Natural killer cell (primary cell): ENCODE measurements around the gene SLCO2A1. TPM values are rescaled to one million over a fixed set of nuclear protein-coding genes. Genes with fewer than 3 reads are reported as not detected.

Experiments used
- ATAC-seq, 3 donors: fragments of 150-1000 bp in 2 of 3; fragments of 200-7000 bp in 1 of 3; cut with Tn5 transposase; 1 replicate in 1 of 3; 2 replicates in 2 of 3; pipeline ENCODE4 v1.10.0; 2021; ENCODE audit warnings: mild to moderate bottlenecking in 2 of 3, moderate library complexity in 2 of 3
- DNase-seq, 2 donors: peaks; one replicate each; pipeline versions ENCODE4 v3.0.0 to v3.0.0-alpha.2; 2013 to 2021; ENCODE audit warnings: mixed read lengths in 1 of 2
- H3K27ac ChIP-seq: one replicate; pipeline ENCODE4 v1.5.1; 2013; ENCODE audit warnings: mild to moderate bottlenecking, low read length
- H3K27me3 ChIP-seq: one replicate; pipeline ENCODE4 v1.6.1; 2013; ENCODE audit warnings: low read length; ENCODE audit not compliant: control insufficient read depth, insufficient read depth
- H3K36me3 ChIP-seq: one replicate; pipeline ENCODE4 v1.6.1; 2013; ENCODE audit warnings: low read length; ENCODE audit not compliant: control insufficient read depth, insufficient read depth
- H3K4me1 ChIP-seq: one replicate; pipeline ENCODE4 v1.6.1; 2013; ENCODE audit warnings: low read length; ENCODE audit not compliant: control insufficient read depth, insufficient read depth
- H3K4me3 ChIP-seq: one replicate; pipeline ENCODE4 v1.5.1; 2013; ENCODE audit warnings: low read length
- H3K9me3 ChIP-seq: one replicate; pipeline ENCODE4 v1.6.1; 2013; ENCODE audit warnings: low read length; ENCODE audit not compliant: control insufficient read depth, insufficient read depth
- H3K27ac Mint-ChIP-seq, 2 donors: one replicate each; pipeline ENCODE4 v1.8.0; 2022; ENCODE audit warnings: mild to moderate bottlenecking in 2 of 2, mixed read lengths in 2 of 2, moderate library complexity in 1 of 2
- H3K27me3 Mint-ChIP-seq, 2 donors: one replicate each; pipeline ENCODE4 v1.8.0; 2022; ENCODE audit warnings: low read depth in 2 of 2, mixed read lengths in 2 of 2
- H3K36me3 Mint-ChIP-seq: one replicate; pipeline ENCODE4 v1.8.0; 2022; ENCODE audit warnings: mixed read lengths
- H3K4me1 Mint-ChIP-seq, 2 donors: one replicate each; pipeline ENCODE4 v1.8.0; 2022; ENCODE audit warnings: mixed read lengths in 2 of 2
- H3K4me3 Mint-ChIP-seq: one replicate; pipeline ENCODE4 v1.8.0; 2022; ENCODE audit warnings: mild to moderate bottlenecking, moderate library complexity, mixed read lengths
- H3K9me3 Mint-ChIP-seq, 2 donors: one replicate each; pipeline ENCODE4 v1.8.0; 2022; ENCODE audit warnings: mixed read lengths in 2 of 2
- CTCF ChIP-seq: fragments of 200-600 bp; IDR thresholded peaks from one replicate; pipeline ENCODE4 v1.8.0; 2022; ENCODE audit warnings: antibody characterized with exemption
- WGBS: methylation state at CpG from one replicate; pipeline ENCODE4 v1.1.7; 2013; ENCODE audit warnings: missing lambda C conversion rate; ENCODE audit not compliant: insufficient coverage; 5-methylcytosine and 5-hydroxymethylcytosine counted together
- intact Hi-C: fragments of 100-400 bp; cut with micrococcal nuclease; formaldehyde crosslinking; loops from one replicate; pipeline ENCODE4 v1.14.2; 2022
- total RNA-seq, 4 donors: library from RNA; stranded (reverse); fragments of 120-200 nt in 1 of 4; gene quantifications; one replicate each; pipeline versions ENCODE4 v1.2.3 to v1.2.4, GENCODE V29; 2013 to 2022

The SLCO2A1 gene
- total RNA-seq, 3 donors from 2014 or later (not counting 1 experiment from before 2014, with no cell fraction given) = not detected

DNA sequence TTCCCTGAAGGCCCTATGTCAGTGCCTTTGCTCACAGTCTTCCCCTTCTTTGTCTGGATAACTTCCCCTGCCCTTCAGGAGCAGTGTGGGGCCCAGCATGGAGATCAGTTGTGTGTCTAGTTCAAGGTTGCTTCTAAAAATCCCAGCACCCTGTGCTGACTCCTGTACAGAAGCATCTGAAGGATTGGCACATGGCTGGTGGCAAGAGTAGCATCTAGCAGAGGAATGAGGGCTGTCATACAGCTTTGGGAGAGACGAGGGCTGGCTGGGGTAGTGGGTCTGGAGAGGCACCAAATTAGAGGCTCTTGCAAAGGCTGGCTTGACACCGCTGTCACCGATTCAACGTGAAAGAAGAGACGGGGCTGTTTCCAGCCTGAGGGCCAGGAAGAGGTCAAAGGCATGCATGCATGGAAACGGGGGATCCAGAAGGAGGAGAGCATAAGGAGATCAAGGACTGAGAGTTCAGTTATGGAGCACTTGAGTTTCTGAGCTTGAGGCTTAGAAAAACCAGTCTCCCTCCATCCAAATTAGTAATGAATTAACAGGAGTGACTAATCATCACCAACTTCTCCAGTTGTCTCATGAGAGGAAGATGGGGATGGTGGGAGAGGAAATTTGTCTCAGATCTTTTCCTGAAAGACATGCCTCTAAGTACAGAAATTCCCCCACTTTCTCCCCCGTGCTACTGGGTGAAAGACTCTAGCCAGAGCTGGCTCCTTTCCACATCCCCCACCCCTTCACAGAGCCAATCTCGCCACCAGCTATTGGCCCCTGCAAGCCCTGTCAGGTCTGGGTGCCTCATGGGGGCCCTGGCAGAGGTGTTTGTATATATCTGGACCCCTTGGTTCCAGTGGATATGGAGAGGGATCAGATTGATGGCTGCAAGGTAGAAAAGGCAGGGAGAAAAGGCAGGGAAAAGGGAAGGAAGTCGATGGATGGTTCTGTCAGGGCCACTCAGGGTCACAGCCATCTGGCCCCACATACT is 45.9 kb downstream of the SLCO2A1 start:
- Histone ChIP-seq H3K27ac (no peak overlapping the region), H3K27me3 (no peaks in the 10 kb centered on the region), H3K36me3 (no peaks in the 10 kb centered on the region), H3K9me3 (no peaks in the 10 kb centered on the region), H3K4me3 (no peak overlapping the region), H3K4me1 (no peaks in the 10 kb centered on the region)
- no peak for TF ChIP-seq CTCF
- Mint-ChIP-seq H3K4me3 (no peak overlapping the region), H3K9me3 (no peaks in the 10 kb centered on the region), H3K4me1 (peaks cover 8 to 11% of the 10 kb centered on the region in 2 donors), H3K27me3 (peaks cover 0 to 2% of the 10 kb centered on the region in 2 donors), H3K36me3 (no peaks in the 10 kb centered on the region), H3K27ac (no peak overlapping the region)
- WGBS = 85% methylated on average over 9 of the region's 9 CpGs
- ATAC-seq = no peak
- DNase-seq = no peak
- intact Hi-C loops = no loop called here

GRCh38 chr3:133983126-133983525 is 46.6 kb downstream of the SLCO2A1 start:
- DNase-seq (no peak), ATAC-seq (no peak)
- Mint-ChIP-seq H3K36me3 (no peaks in the 10 kb centered on the region), H3K27me3 (peaks cover 0 to 2% of the 10 kb centered on the region in 2 donors), H3K4me1 (peaks cover 8 to 11% of the 10 kb centered on the region in 2 donors), H3K27ac (no peak overlapping the region), H3K9me3 (no peaks in the 10 kb centered on the region), H3K4me3 (no peak overlapping the region)
- no peaks in the 10 kb centered on the region for H3K4me1 ChIP-seq
- H3K9me3 ChIP-seq = no peaks in the 10 kb centered on the region
- no peaks in the 10 kb centered on the region for H3K36me3 ChIP-seq
- 83% methylated on average over 7 of the region's 7 CpGs for WGBS
- no peak overlapping the region for H3K27ac ChIP-seq
- no peak overlapping the region for H3K4me3 ChIP-seq
- TF ChIP-seq CTCF = no peak
- H3K27me3 ChIP-seq = no peaks in the 10 kb centered on the region
- intact Hi-C loops = no loop called here

DNA sequence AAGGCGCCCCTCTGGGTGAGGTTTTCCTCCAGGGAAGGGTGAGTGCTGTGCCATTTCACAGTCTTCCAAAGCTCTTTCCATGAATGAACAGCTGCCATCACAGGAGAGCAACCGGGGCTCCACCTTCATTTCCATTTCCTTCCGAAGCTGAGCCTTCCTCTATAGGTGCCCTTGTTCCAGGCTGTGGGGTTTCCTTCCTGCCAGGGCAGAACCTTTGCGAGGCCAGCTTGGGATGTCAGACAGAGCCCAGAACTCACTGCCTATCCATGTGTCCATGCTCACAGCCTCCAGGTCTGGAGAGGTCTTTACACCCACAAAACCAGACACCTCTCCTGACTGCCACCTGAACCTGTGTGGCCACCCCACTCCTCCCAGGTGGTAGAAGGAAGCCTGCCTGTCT is 49.2 kb downstream of the SLCO2A1 start:
- no peak for ATAC-seq
- no peaks in the 10 kb centered on the region for H3K4me1 ChIP-seq
- Mint-ChIP-seq H3K4me1 (no peaks in the 10 kb centered on the region), H3K36me3 (no peaks in the 10 kb centered on the region), H3K27ac (no peak overlapping the region), H3K9me3 (no peaks in the 10 kb centered on the region), H3K4me3 (no peak overlapping the region), H3K27me3 (no peaks in the 10 kb centered on the region)
- no peak overlapping the region for H3K4me3 ChIP-seq
- H3K27me3 ChIP-seq = no peaks in the 10 kb centered on the region
- no peaks in the 10 kb centered on the region for H3K36me3 ChIP-seq
- TF ChIP-seq CTCF = no peak
- DNase-seq = no peak
- no peak overlapping the region for H3K27ac ChIP-seq
- H3K9me3 ChIP-seq = no peaks in the 10 kb centered on the region
- 88% methylated on average over 4 of the region's 4 CpGs for WGBS
- intact Hi-C loops = no loop called here
